NCI-H2029 (cell line): Measurements from ENCODE around the gene ELOB.

ENCODE experiments used
- DNase-seq: peaks from one replicate; lab custom pipeline; 2025; lab: John Stamatoyannopoulos, UW

The ELOB gene

DNA sequence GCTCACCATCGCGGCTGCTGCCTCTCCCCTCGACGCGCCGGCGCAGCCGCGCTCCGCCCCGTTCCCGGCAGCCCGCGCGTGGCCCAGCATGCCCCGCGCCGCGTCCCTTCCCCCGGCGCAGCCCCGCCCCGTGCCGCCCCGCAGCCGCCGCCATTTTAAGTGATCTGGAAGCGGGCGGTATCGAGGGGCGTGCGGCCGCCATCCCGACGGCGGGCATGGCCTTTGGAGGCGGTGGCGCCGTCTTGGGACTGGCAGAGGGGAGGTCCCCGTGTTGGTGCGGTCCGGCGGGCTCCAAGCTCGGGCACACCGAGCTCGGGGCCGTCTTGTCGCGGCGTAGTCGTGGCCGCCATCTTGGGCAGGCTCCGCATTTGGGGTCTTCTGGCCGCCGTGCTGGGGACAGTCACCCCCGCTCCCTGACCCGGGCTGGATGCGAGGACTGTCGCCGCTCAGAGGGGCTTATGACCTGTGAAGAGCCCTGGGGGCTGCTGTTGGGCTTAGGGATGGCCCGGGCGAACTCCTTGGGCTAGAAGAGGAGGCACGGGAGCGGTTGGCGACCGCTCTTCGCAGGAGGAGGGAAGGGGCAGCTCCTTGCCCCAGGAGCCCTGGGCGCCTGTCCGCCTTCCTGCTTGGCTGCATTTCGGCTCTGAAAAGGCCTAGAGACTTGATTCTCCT lies at the start of gene ELOB:
TSS of gene ELOB (minus strand) at position 50 of the 672 bp plus-strand sequence. CDS start at position 9, 41 bp downstream.
- peak; percentile 66 for DNase-seq

DNA sequence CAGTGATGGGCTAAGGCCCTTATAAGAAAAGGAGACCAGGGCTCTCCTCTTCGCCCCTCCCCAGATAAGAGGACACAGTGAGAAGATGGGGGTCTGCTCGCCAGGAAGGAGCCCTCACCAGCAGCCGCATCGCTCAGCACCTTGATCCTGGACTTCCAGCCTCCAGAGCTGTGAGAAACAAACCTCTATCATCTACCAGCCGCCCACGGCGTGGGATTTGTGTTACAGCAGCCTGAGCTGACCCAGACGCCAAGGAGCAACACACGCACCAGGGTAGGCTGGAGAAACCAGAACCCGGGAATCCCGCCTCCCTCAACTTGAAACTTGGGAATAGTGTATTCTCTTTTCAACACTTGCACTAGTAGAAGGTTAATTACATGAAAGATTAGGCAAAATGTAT lies 48.8 kb upstream of the ELOB start:
- DNase-seq = no peak

DNA sequence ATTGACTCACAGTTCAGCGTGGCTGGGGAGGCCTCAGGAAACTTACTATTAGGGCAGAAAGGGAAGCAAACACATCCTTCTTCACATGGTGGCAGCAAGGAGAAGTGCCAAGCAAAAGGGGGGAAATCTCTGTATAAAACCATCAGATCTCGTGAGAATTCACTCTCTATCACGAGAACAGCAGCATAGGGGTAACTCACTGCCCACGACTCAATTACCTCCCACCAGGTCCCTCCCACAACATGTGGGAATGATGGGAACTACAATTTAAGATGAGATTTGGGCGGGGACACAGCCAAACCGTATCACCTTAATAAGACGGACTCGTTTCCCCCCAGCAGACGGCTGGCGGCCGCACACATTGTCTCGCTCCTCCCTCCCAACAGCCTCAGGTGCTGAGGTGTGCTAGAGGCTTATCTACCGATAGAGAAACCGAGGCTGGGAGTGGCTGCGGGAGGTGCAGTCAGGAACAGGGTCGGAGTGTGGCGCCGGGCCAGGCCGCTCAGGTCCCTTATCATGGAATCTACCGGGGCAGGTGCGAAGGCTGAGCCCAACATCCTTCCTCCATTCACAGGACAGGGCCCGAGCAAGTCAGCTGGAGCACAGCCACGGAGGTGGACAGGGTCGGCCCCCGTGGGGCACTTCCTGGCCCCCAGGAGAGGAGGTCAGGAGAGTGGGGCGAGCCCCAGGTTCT lies 48.1 kb upstream of the ELOB start:
- no peak for DNase-seq

DNA sequence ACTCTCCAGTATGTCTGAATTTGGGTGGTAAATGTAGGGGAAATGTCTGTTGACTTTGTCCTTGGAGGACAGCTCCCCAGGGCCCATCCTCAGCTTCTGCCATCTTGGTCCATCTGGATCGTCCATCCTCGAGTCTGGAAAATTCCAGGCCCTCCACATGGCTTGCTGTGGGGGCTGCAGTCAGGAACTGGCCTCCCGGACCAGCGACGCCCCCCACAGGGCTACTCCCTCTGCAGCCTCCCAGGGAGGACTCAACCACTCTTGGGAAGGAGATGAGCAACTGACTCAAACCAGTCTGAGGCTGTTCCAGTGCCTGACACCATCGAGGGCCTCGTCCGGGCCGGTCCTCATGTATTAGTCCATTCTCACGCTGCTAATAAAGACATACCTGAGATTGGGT lies 47.5 kb upstream of the ELOB start:
- no peak for DNase-seq

DNA sequence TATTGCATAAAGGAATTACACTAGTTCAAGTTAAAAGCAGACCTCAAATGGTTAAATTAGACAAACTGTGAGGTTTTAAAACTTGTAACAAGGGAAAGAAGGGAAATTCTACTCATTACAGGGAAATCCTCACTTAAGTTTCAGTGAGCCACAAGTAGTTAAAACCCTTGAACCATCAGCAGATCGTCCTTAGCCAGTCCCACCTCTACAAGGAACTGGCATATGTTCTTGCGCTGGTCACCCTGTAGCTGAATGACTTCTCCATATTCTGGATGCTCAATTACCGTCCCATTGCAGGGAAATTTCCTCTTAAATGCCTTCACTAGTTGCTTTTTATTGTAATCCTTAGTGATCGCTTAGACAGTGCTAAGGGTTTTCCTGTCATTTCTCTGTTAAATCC lies 45.4 kb upstream of the ELOB start:
- no peak for DNase-seq

DNA sequence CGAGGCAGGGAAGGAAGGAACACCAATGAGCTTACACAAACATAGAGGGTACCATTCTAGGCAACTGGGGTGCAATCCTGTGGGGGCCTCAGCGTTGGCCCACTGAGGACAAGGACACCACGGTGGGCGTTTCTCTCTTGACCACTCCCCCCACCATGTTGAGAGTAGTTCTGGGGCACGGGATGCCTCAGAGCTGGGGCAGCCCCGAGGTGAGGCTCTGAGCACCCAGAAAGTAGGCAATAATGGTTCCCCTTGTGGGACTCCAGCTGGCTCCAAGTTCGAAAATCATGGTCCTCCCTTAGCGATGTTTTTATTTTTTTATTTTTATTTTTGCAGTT lies 45.0 kb upstream of the ELOB start:
- DNase-seq = no peak

DNA sequence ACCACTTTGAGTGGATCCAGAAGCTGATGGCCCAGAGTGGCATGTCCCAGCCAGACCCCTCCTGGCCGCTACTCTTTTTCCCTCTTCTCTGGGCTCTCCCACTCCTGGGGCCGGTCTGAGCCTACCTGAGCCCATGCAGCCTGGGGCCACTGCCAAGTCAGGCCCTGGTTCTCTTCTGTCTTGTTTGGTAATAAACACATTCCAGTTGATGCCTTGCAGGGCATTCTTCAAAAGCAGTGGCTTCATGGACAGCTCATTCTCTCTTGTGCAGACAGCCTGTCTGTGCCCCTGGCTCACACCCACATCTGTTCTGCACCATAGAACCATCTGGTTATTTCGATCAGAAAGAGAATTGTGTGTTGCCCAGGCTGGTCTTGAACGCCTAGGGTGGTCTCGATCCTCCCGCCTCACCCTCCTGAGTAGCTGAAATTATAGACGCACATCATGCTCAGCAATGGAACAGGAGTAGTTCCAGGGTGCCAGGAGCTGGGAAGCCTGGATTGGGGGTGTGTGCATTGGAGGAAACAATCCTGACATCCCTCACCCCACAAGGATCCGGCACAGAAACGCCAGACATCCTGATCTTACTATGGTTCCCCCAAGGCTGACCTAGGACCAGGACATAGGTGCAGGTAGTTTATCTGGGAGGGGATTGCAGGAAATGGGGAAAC lies 44.5 kb upstream of the ELOB start:
- no peak for DNase-seq

DNA sequence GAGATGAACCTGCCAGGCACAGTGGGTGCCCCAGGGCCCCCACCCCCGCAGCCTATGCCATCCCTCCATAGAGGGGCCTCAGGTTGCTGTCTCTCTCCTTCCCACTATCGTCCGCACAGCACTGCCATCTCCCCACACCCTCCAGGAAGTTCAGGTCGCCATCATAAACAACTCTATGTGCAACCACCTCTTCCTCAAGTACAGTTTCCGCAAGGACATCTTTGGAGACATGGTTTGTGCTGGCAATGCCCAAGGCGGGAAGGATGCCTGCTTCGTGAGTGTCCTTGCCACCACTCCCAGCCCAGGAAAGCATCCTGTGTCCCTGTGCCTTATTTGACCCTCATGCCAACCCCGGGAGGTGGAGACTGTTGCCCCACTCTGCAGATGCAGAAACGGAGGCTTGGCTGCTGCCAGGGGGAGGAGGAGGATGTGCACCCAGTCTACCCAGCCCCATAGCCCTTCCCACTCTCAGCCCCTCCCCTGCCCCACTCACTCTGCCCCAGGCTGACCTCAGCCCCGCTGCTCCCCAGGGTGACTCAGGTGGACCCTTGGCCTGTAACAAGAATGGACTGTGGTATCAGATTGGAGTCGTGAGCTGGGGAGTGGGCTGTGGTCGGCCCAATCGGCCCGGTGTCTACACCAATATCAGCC lies 43.9 kb upstream of the ELOB start:
- DNase-seq = no peak

DNA sequence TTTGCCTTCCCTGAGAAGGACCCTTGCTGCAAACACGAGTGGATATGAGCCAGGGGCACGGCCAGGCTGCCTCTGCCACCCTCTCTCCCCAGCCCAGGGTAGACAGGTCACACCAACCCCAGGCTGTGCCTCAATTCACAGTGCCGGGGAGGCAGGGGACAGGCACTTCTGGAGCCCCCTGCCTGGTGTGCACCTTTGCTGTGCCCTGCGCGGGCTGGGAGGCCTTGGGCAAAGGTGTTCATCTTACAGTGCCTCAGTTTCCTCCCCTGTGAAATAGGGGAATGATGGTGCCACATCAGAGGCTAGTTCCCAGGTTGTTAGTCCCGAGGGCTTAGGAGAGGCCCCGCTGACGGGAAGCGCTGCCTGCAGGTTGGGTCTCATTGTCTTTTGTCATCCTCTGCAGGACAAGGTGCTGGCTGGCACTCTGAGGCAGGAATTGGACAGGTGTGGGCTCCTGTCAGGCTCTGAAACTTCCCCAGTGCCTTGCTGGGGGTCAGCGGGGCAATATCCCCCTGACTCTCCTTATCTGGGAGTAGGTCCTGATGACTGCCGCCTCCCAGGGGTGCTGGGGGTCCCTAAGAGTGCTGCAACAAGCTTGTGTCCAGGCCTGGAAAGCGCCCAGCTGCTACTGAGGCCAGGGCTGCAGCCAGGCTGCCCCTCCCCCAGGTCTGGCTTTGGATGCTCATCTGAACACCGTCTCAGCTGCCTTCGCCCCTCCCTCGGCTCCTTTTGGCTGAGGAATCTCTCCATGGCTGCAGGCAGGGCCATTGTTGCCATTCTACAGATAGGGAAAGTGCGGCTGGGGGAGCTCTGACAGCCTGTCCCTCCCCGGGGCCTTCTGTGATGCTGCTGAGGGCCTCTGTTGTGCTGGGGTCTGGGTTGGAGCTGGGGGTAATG lies 43.1 kb upstream of the ELOB start:
- DNase-seq = no peak

DNA sequence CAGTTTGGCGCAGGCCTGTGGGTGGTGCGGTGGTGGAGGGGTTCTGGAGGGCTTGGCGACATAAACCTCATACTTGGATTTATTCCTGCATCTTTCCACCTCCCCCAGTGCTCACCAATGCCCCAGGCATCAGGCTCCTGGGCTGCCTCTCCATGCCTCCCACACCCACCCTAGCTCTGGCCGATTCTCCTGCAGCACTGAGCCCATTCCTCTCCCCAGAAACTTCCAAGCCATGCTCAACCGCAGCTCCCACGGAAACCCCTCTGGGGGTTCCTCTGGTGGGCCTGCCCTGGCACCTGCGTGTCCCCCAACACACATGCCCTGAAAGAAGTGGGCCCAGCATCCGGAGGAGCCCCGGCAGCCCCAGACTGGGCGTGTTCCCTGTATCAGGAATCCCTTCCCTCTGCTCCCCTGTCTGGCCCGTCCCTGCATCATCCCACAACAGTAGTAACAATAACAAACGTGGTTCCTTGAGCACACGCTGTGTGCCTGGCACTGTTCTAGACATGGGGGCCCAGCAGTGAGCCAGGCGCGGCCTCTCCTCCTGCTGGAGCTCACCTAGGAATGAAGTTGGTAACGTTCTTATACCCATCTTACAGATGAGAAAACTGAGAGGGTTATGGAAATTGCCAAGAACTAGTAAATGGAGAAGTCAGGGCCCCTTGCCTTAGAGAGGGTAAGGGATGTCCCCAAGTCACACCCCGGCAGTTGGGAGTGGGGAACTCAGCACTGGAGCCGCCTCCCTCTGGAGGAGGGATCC lies 42.3 kb upstream of the ELOB start:
- DNase-seq = no peak

DNA sequence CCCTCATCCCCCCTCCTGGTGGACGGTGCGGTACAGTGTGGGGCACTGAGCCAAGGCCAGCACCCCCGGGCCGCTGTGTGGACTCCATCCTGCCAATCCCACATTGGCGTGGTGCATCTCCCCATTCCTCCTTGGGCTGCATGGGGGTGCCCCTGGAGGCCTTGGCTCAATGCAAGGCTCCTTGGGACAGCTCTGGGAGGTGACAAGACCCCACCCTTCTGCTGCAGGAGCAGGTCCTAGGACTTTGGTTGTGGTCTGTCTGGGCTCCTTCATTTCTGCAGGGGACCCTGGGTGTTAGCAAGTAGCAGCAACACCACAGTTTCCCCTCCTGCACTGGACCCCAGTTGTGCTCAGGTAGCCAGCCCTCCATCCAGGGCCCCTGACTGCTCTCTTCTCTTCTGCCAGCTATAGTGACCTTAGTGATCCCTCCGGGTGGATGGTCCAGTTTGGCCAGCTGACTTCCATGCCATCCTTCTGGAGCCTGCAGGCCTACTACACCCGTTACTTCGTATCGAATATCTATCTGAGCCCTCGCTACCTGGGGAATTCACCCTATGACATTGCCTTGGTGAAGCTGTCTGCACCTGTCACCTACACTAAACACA lies 41.3 kb upstream of the ELOB start:
- no peak for DNase-seq

DNA sequence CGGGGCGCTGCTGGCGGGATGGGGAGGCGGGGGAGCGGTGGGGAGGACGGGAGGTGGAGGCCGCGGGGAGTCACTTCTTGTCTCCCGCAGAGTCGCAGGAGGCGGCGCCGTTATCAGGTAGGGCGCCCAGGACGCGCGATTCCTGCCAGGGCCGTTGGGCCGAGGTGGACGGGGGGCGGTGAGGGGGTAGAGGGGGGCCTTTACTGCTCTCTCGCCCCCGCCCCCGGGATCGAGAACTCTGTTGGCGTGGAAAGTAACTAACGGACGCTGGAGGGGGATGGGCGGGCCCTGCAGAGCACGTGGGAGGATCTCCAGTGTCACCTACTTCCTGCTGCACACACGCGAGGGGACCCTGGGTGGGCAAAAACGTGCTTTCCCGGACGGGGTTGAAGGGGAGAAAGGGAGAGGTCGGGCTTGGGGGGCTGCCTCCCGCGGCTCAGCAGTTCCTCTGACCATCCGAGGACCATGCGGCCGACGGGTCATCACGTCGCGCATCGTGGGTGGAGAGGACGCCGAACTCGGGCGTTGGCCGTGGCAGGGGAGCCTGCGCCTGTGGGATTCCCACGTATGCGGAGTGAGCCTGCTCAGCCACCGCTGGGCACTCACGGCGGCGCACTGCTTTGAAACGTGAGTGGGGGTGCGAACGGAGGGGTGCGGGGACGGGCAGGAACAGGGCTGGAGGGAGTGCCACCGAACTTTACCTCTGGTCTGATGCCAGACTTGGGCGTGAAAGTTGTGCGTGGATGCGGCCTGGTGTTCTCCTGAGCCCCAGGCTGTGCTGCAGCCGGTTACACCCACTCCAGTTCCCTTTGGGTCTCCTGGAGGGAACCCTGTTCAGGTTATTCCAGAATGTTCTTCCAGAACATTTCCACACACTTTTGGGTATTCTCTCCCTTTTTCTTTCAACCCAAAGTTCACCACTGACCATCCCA lies 40.5 kb upstream of the ELOB start:
- DNase-seq = no peak

DNA sequence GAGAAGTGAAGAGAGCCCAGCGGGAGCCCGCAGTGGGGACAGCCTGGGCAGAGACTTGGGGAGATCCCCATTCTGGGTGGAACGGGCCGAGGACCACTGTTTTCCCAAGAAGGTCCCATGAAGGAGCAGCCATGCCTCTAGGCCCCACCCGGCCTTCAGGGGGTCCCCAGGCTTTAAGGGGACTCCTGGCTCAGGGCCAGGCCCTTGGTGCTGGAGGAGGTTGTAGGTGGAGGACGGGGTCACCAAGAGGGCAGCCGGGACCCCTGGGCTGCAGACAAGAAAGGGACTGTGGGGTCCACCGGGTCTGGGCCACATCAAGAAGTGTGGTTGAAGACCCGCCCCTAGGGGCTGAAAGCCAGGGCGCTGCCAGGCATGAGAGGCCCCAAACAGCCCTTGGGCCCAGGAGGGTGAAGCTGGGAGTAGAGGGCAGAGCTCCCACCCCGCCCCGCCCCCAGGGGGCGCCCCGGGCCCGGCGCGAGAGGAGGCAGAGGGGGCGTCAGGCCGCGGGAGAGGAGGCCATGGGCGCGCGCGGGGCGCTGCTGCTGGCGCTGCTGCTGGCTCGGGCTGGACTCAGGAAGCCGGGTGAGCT lies 39.8 kb upstream of the ELOB start, which contains the start of gene PRSS21:
TSS of gene PRSS21 (plus strand) at position 487 of the 589 bp plus-strand sequence. CDS start at position 519, 32 bp downstream.
- DNase-seq = no peak

DNA sequence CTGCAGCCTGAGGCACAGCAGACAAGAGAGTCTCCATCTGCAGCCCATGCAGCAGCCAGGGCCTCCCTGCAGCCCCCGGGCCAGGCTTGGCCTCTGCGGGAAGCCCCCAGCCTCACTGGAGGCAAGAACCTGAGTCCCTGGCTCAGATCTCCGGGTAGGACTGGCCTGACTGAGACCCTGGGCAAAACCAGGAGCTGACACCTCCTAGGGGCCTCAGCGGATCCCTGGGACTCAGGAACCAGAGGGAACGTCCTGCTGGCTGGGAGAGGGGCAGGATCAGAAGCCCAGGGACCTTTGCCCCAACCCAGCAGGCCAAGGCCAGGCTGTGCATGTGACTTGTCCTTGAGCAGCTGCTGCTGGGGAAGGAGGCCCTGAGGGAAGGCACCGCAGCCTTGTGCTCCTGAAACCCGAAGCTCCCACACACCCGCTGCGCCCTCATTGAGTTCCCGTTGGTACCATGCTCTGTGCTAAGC lies 38.3 kb upstream of the ELOB start:
- no peak for DNase-seq

DNA sequence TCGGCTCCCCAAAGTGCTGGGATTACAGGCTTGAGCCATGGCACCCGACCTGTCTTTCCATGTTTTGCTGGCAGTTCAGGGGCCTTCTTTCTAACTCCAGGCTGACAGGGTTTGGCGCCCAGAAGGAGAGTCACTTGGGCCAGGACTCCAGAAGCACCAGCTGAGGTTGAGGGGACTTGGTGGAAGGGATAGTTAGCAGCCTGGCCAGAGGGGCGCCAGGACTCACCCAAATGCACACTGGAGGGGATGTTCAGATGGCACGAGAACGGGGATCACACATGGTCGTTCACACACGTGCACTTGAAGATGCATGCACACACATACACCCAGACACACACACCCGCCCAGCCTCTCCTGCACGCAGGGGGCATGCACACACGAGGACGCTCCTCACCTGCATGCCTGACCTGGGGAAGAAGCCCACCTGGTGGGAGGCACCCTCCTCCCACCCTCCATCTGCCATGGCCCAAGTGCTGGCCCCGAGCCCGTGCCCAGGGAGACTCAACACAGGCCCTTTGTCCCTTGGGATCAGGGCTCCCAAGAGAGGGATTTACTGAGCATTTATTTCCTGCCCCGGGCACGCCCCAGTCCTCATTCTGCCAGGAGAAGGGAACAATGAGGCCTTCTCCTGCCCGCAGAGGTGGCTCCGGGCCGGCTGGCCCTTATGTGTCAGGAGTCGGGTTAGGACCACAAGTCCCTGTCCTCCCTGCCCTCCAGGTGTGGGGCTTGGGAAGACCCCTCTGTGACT lies 37.6 kb upstream of the ELOB start:
- no peak for DNase-seq

DNA sequence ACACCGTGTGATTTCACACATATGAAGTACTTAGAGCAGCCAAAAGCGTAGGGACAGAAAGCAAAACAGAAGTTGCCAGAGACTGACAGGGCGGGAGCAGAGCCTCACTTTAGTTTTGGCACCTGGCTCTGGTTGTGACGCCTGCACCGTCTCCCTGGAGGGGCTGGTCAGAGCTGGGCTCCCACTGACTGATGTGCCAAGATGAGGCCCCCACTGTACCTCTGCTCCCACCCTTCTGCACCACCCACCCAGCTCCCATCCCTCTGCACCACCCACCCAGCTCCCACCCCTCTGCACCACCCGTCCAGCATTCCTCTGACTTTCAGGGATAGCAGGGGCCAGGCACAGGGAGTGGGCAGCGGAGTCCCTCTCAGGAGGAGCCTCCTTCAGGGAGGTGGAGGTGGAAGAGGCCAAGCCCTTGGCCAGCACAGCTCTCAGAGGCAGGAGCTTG lies 36.7 kb upstream of the ELOB start:
- no peak for DNase-seq

DNA sequence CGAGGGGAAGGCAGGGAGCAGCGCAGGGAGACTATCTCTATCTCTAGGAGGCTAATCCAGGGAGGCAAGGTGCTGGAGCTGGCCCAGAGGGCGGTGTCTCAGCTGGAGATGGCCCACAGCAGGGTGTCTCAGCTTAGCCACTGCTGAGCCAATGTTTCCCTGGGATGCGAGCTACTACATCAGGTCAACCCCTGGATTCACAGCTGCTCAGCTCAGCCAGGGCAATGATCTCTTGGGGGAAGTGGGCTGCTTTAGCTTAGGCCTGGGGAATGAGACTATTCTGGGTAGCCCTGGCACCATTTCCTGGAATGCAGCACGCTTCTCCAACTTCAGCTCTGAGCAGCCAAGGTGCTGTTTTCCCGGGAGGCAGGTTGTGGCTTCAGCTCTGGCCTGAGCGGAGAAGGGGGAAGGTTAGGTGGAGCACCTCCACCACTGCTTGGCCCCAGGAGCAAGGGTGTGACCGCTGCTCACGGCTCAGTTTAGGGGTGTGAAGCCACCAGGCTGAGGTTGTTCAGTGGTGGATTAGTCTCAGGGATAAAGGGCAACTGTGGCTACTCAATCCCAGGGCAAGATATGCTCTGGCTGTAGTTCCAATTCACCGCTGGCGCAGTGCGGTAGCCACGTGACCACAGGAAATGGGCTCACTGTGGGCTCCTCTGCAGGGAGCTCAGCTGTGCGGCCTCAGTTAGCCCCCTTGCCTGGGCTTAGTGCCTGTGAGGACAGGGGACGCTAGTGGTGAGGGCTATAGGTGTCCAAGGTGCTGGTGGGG lies 34.8 kb upstream of the ELOB start:
- no peak for DNase-seq
